ENCODE data around the gene POU2F1.
A peak's percentile ranks its signal among the peaks of the same experiment; 100 is the strongest.

Gene POU2F1

GRCh38 chr1:167220537-167221125, at the start of gene POU2F1:
Gene POU2F1, plus strand, starts transcription at chr1:167220886. Its CDS starts 12 bp downstream, at chr1:167220898.
- DNase-seq = peak; percentile 100

GRCh38 chr1:167171286-167171929, 49.3 kb upstream of the POU2F1 start:
- peak; percentile 51 for DNase-seq

GRCh38 chr1:167173516-167174184, 47.0 kb upstream of the POU2F1 start:
- peak; percentile 85 for DNase-seq

- no peak for DNase-seq
Observed at GRCh38 chr1:167175901-167176300, 44.8 kb upstream of the POU2F1 start.

- no peak for DNase-seq
Observed at GRCh38 chr1:167178831-167179230, 41.9 kb upstream of the POU2F1 start.

GRCh38 chr1:167182571-167183320, 37.9 kb upstream of the POU2F1 start:
- no peak for DNase-seq

- no peak for DNase-seq
Observed at GRCh38 chr1:167184081-167184480, 36.6 kb upstream of the POU2F1 start.

- DNase-seq = no peak
Observed at GRCh38 chr1:167185062-167185461, 35.6 kb upstream of the POU2F1 start.

- no peak for DNase-seq
Observed at GRCh38 chr1:167185974-167186657, 34.6 kb upstream of the POU2F1 start.

- no peak for DNase-seq
Observed at GRCh38 chr1:167186771-167187170, 33.9 kb upstream of the POU2F1 start.

GRCh38 chr1:167190747-167191237, 29.9 kb upstream of the POU2F1 start:
- DNase-seq = no peak

- DNase-seq = no peak
Observed at GRCh38 chr1:167191958-167192357, 28.7 kb upstream of the POU2F1 start.

- DNase-seq = no peak
Observed at GRCh38 chr1:167194182-167194581, 26.5 kb upstream of the POU2F1 start.

GRCh38 chr1:167196166-167196565, 24.5 kb upstream of the POU2F1 start:
- peak; percentile 59 for DNase-seq

- no peak for DNase-seq
Observed at GRCh38 chr1:167197236-167197635, 23.4 kb upstream of the POU2F1 start.

GRCh38 chr1:167197692-167198091, 23.0 kb upstream of the POU2F1 start:
- DNase-seq = no peak

GRCh38 chr1:167198518-167199133, 22.1 kb upstream of the POU2F1 start:
- DNase-seq = peak; percentile 66

GRCh38 chr1:167199656-167200055, 21.0 kb upstream of the POU2F1 start:
- DNase-seq = no peak

GRCh38 chr1:167200272-167200671, 20.4 kb upstream of the POU2F1 start:
- no peak for DNase-seq

GRCh38 chr1:167200749-167201148, 19.9 kb upstream of the POU2F1 start:
- no peak for DNase-seq

GRCh38 chr1:167202049-167202448, 18.6 kb upstream of the POU2F1 start:
- no peak for DNase-seq

All from eye (tissue), 1 donor.